Activated naive CD4-positive, alpha-beta T cell treated with Interleukin-2 at 50 U/mL for 16 hours (primary cell): ENCODE results near the gene CCDC142.

ENCODE experiments used
- DNase-seq: peaks from one replicate; pipeline ENCODE4 v3.0.0-alpha.2; 2020

The CCDC142 gene

GRCh38 chr2:74482801-74483674 lies at the start of gene CCDC142, which contains the start of gene TTC31:
Gene CCDC142, minus strand, starts transcription at chr2:74482998. Its CDS starts 161 bp downstream, at chr2:74482837.
Gene TTC31, plus strand, starts transcription at chr2:74483081. Its CDS starts 15 bp downstream, at chr2:74483096.
- peak; percentile 94 for DNase-seq

GRCh38 chr2:74532222-74532621 lies 49.4 kb upstream of the CCDC142 start:
- no peak for DNase-seq

GRCh38 chr2:74531666-74532065 lies 48.9 kb upstream of the CCDC142 start:
- DNase-seq, result no peak

- DNase-seq, result peak; percentile 55
Measured at GRCh38 chr2:74530239-74531187, 47.7 kb upstream of the CCDC142 start.

GRCh38 chr2:74529357-74530238 lies 46.8 kb upstream of the CCDC142 start, which contains the start of the genes AUP1 and HTRA2:
Gene AUP1, minus strand, starts transcription at chr2:74529706. Its CDS starts 77 bp downstream, at chr2:74529629.
Gene HTRA2, plus strand, starts transcription at chr2:74529933. Its CDS starts 74 bp downstream, at chr2:74530007.
- DNase-seq, result peak; percentile 93

- no peak for DNase-seq
Measured at GRCh38 chr2:74528600-74529356, 46.0 kb upstream of the CCDC142 start.

GRCh38 chr2:74527741-74528140 lies 44.9 kb upstream of the CCDC142 start:
- no peak for DNase-seq

- no peak for DNase-seq
Measured at GRCh38 chr2:74526649-74527230, 43.9 kb upstream of the CCDC142 start.

- DNase-seq, result no peak
Measured at GRCh38 chr2:74525717-74526648, 43.2 kb upstream of the CCDC142 start, which contains the start of gene DQX1. Gene DQX1, minus strand, starts transcription at chr2:74526231. Its CDS starts 502 bp downstream, at chr2:74525729.

- DNase-seq, result no peak
Measured at GRCh38 chr2:74524955-74525716, 42.3 kb upstream of the CCDC142 start.

GRCh38 chr2:74524005-74524404 lies 41.2 kb upstream of the CCDC142 start:
- DNase-seq, result no peak

GRCh38 chr2:74522516-74522915 lies 39.7 kb upstream of the CCDC142 start:
- DNase-seq, result no peak

GRCh38 chr2:74516650-74517049 lies 33.9 kb upstream of the CCDC142 start:
- DNase-seq, result no peak

GRCh38 chr2:74515981-74516633 lies 33.3 kb upstream of the CCDC142 start:
- peak; percentile 83 for DNase-seq

- no peak for DNase-seq
Measured at GRCh38 chr2:74515271-74515980, 32.6 kb upstream of the CCDC142 start.

- DNase-seq, result no peak
Measured at GRCh38 chr2:74514368-74515270, 31.8 kb upstream of the CCDC142 start, which contains the start of gene TLX2. Gene TLX2, plus strand, starts transcription at chr2:74514450. Its CDS starts 357 bp downstream, at chr2:74514807.
